GM18861 (cell line): ENCODE data around the gene USP33.
"Not testable (repeated sequence)": the region's sequence is repeated elsewhere in the genome, so short reads cannot be mapped to it uniquely, and the experiment has no call there.

ENCODE experiments used
- ATAC-seq: cut with Tn5 transposase; IDR thresholded peaks from one replicate; pipeline ENCODE4 v1.9.1; 2021; ENCODE audit not compliant: unreplicated experiment

Gene USP33

DNA sequence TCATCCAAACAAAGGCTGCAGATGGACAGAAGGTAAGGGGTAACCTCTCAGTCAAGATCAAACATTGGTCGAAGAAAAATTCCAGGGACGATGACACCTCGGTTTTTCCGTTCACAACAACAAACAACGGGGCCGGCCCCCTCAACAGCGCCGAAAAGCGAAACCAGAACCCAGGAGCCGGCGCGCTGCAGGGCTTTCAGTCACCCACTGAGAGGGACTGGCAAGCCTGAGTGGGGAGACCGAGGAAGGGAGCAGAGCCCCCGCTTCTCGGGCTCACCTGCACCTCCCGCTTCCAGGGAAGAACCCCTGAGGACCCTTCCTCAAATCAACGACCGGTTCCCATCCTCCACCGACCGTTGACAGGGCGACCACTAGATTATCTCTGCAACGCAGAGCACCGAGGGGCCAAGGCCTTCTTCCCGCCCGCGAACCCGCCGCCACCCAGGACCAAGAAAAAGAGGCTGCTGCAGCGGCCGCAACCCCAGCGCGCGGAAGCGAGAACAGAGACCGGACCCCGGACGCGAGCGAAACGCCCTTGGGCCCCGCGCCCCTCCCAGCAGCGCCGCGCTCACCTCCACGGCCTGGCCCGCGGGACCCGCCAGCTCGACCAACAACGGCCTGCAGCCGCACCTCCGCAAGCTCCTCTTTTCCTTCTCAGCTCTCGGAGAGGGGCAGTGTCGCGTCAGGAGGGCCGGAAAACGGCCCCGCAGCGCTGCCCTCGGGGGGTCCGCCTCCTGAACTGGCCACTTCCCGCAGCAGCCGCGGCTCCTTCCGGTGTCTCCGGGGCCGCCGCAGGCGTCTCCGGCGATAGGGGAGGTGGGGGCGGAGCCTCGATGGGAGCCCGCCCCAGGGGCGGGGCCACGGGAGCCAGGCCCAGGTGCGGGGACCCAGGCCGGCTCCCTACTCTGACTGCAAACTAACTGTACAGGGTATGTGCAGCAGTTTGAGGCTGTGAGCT, at the start of gene USP33:
TSS of gene USP33 (minus strand) at position 782 of the 958 bp plus-strand sequence. CDS start 18,155 bp downstream, outside the sequence.
- peak; percentile 97 for ATAC-seq

DNA sequence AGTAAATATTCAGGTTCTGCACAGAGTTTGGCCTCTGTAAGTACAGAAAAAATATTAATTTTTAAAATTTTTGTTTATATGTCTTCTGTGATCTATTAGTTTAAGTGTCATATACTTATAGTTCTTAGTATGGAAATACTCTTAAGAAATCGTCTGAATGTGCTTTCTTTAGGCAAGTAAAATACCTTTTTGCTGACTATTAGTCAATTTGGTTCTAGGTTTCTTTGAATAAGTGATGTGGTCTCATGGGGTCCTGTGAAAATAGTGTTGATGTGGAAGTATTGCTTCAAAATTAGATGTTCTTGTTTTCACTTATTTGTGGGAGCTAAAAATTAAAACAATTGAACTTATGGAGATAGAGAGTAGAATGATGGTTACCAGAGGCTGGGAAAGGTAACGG, 43.7 kb upstream of the USP33 start:
- no peak for ATAC-seq

DNA sequence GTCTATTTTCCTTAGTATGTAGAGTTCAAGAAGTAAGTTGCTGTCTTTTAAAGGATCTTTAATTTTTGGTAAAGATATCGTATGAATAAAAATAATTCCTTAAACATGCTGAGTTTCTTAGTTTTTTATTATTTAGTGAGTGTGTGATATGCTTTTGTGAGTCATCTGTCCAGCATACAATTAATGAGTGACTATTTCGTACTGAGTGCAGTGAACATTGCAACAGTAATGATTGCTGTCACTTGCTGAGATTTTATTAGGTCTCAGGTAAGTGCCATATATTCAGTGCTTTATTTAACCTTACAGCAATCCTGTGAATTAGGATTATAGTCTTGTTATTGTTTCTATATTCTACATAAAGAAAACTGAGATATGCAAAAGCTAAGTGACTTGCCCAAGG, 42.4 kb upstream of the USP33 start:
- no peak for ATAC-seq

DNA sequence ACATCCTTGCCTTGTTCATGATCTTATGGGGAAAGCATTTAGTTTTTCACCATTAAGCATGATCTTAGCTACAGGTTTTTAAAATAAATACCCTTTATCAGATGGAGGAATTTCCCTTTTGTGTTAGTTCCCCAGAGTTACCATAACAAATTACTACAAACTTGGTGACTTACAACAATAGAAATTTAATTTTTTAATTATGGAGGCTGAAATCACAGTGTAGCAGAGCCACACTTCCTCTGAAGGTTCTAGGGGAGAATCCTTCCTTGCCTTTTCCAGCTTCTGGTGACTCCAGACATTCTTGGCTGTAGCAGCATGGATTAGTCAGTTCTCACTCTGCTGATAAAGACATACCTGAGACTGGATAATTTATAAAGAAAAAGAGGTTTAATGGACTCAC, 38.3 kb upstream of the USP33 start:
- no peak for ATAC-seq

DNA sequence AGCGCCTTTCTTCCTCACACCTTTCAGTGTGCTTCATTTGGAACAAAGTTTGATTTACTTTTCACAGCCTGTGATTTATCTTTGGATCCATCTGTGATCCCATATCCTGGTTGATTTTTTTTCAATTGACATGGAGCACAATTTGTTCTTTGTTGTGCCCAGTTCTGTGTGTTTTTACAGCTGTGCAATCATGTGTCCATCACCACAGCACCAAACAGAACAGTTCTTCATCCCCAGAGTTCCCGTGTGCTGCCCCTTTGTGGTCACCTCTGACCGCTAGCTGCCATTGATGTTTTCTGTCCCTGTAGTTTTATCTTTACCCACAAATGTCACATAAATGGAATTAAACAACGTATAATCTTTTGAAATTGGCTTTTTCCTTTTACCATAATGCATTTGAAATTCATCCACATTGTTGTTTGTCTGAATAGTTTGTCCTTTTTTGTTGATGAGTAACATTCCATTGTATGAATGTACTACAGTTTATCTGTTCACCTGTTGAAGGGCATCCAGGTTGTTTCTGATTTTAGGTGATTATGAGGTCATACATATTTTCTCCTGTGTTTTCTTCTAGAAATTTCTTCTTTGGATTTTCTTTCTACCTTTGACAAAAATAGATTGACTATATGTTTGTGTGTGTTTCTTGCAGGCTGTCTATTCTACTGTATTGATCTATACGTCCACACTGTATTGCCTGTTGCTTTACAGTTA, 37.2 kb upstream of the USP33 start:
- ATAC-seq: no peak

DNA sequence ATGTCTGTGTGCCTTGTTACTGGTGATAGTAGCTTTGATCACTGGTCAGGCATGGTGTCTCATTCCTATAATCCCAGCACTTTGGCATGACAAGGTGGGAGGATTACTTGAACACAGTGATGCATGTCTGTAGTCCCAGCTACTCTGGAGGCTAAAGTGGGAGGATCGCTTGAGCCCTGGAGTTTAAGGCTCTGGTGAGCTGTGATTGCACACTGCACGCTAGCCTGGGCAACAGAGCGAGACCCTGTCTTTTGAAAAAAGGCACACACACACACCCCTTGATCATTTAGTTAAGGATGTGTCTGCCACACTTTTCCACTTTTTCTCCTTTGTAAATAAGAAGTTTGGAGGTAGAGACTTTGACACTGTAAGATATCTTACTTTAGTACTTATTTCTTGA, 34.9 kb upstream of the USP33 start:
- ATAC-seq: no peak

DNA sequence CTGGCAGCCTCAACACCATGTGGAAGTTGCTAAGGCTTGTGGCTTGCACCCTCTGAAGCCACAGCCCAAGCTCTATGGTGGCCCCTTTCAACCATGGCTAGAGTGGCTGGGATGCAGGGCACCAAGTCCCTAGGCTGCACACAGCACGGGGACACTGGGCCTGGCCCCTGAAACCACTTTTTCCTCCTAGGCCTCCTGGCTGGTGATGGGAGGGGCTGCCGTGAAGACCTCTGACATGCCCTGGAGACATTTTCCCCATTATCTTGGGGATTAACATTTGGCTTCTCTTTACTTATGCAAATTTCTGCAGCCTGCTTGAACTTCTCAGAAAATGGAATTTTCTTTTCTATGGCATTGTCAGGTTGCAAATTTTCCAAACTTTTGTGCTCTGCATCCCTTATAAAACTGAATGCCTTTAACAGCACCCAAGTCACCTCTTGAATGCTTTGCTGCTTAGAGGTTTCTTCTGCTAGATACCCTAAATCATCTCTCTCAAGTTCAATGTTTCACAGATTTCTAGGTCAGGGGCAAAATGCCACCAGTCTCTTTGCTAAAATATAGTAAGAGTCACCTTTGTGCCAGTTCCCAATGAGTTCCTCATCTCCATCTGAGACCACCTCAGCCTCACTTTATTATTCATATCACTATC, 26.6 kb upstream of the USP33 start:
- ATAC-seq: not testable (repeated sequence)

DNA sequence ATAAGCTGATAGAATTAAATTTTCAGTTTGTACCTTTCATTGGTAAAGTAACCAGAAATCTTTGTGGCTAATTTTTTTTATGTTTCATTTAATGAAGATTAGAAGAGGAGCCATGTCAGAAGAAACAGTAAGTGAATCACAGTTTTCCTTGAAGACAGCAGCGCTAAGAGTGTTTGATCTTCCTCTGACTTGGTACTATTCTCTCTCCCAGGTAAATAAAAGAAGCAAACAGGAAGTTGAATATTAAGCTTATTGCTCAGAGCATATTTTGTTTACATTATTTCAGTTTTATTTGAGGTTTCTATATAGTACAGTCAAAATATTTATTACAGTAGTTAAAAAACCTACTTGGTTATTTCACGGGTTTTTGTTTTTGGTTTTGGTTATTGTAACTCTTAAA, 23.5 kb upstream of the USP33 start:
- no peak for ATAC-seq

DNA sequence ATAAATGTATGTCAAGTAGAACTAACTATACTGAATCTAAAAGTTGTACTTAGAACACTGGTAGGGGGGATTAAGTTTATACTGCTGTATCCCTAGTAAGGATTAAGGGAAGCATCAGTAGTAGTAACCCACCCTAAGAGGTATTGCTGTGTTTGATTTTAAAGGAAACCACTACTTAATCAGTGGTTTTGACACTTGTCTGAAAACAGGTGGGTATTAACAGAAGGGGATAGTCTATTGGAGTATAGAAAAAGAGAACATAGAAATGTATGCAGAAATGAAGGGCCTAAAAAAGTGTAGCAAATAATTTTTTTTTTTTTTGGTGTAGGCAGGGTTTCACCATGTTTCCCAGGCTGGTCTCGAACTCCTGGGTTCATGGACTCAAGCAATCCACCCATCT, 22.0 kb upstream of the USP33 start:
- ATAC-seq: no peak

DNA sequence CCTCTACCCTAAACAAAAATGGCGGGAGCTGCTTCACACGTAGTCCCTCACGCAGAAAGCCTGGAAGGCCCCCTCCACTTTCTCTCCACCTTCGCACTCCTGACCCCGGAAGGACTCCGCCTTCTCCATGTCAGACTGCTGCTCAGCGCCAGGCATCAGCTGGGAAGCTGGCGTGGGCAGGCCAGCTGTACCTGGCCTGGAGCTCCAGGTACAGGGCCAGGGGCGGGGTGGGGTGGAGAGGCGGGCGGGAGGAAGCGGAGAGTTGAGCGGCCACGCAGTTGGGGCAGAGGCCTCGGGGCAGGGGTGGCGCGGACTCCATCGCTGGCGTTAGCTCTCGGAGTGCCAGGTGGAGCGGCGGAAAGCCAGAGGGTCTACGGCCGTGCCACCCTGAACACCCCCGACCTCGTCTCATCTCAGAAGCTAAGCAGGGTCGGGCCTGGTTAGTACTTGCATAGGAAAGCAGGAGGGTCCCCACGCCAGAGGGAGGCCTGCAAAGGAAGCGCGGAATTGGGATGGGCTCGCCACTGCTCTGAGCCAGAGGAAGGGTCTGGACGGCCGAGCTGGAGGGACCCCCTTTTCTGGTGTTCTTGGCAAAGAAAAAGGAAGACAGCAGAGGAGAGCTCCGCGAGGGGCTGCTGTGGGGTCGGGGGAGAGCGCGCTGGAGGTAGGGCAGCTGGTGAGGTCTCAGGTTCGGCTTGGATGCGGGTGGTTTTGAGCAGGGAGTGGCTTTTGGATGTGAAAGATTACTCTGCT, 20.1 kb upstream of the USP33 start, which contains the start of gene MIGA1:
TSS of gene MIGA1 (plus strand) at position 121 of the 753 bp plus-strand sequence. CDS start 3,604 bp downstream, outside the sequence.
- peak; percentile 92 for ATAC-seq

DNA sequence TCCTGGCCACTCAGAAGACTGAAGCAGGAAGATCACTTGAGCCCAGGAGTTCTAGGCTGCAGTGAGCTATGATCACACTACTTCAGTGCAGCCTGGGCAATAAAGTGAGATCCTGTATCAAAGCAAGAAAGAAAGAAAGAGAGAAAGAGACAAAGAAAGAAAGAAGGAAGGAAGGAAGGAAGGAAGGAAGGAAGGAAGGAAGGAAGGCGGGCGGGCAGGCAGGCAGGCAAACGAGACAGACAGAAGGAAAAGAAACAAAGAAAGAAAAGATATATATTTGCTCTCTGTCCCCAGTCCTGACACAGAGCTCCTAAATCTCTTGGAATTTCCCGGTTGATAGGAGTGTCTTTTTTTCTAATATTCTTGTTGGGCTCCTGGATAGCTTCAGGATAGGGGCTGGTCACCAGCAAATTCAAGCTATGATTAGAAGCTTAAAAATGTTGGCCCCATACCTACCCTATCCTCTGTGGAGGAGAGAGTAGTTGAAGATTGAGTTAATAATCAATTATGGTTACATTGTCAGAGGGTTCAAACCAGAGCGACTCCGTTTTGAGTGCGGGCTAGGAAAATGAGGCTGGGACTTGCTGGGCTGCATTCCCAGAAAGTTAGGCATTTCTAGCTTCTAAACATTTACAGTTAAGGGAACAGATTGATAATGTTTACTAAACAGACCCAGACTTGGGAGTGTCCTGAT, 16.5 kb upstream of the USP33 start:
- no peak for ATAC-seq

DNA sequence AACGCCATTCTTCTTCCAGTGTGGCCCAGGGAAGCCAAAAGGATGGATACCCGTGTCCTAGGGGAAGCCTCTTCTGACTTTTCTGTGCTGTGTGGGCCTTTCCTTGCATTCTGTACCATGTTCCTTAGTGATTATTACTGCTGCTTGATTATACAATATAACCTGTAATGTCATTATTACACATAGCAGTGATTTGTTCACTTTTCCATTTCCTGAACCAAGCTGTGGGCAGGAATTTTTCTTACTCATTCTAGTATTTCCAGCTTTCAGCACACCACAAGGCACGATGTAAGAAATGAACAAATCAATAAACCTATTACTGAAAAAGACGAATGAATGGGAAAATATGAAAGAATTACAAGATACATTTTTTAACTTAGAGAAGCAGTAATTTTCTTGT, 8.4 kb upstream of the USP33 start:
- ATAC-seq: no peak

DNA sequence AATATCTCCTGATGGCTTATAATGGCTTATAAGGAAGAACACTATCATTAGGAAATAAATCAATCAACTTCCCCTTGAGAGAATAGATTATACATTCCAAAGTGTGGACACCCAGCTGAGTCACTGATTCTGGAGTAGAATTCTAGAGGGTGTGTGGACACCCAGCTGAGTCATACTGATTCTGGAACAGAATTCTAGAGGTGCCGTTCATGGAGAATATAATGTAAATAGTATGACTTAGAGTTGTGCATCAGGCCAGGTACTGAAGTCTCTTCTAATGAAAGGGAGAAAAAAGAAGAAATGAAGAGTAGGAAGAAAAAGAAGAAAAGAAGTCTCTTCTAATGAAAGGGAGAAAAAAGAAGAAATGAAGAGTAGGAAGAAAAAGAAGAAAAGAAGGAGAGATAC, 2.4 kb upstream of the USP33 start:
- ATAC-seq: no peak

DNA sequence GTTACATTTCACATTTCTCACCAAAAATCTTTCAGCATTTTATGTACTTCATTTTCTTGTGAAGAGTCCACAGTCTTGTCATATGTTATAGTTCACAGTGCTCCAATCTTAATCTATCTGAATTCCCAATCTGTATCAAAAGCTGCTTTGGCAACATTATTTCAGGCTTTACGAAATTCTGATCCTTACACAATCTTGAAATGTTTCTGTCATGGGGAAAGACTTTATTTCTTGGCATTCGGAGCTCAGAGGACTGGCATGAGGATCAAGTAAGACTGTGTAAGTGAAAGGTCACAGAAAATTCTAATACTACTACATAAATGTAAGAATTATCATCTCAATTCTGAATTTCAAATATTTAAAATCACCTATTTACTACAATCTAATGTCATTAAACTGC, 2.0 kb downstream of the USP33 start:
- ATAC-seq: no peak

DNA sequence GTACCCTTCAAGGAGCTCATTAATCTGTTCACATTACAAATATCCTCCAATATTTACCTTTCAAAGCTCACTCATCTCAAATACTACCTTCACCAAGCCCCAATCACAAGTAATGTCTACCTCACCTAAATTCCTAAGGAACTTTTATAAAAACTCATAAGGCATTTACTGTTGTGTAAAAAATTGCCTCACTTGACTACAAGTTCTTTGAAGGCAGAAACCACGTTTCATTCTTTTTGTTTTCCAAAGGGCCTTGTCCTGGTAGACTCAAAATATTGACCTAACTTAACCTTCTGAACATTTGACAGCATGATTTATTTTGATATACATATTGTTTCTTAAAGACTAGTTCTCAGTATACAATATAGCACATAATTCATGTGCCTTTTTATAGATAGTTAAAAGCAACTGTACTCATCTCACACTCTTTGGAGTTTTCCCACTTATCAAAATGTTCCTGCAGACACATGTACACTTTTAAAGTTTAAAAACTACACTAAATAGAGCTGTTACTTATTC, 2.5 kb downstream of the USP33 start:
- no peak for ATAC-seq

DNA sequence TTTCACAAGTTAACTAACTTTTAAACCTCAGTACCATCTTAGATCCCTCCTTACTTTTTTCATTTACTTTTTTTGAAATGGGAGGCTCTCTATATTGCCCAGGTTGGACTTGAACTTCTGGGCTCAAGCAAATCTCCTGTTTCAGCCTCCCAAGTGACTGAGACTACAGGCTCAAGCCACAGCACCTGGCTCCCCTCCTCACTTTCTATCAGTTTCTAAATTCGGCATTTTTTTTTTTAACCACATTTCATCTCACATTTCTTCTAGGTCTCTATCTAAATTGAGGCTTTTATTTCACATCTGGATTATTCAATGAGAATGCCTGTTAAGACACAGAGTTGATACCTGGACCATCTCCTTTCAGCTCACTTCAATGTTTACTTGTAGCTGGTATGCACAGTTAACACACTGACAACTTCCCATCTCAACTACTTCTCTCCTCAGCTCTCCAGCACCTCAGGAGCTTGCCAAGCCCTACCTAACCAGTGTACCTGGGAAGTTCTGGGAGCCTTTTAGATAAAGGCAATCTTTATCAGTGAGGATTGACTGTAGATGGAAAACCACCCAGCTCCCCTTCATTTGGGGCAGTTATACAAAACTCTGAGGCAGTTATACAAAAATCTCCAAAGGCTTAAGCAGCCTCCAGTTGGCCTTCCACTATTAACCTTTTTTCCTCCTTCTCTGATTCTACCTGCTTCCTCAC, 3.4 kb downstream of the USP33 start:
- no peak for ATAC-seq

DNA sequence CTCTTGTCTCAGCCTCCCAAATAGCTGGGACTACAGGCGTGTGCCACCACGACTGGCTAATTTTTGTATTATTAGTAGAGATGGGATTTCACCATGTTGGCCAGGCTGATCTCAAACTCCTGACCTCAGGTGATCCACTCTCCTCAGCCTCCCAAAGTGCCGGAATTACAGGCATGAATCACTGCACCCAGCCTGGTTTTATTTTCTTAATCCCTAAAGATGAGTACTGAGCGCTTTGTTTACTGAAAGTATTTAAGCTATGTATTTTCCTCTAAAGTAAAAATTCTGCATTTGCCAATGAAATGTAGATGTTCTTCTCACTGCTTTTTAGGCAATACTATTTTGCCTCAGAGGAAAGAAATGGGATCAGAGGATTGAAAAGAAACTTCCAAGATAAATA, 10.2 kb downstream of the USP33 start:
- not testable (repeated sequence) for ATAC-seq

DNA sequence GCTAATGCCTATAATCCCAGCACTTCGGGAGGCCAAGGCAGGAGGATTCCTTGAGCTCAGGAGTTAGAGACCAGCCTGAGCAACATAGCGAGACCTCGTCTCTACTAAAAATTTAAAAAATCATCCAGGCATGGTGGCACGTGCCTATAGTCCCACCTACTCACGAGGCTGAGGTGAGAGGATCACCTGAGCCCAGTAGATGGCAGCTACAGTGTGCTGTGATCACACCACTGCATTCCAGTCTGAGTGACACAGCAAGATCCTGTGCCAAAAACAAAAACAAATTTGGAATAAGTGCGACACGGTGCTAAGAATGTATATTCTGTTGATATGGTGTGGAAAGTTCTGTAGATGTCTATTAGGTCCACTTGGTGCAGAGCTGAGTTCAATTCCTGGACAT, 15.1 kb downstream of the USP33 start:
- no peak for ATAC-seq

DNA sequence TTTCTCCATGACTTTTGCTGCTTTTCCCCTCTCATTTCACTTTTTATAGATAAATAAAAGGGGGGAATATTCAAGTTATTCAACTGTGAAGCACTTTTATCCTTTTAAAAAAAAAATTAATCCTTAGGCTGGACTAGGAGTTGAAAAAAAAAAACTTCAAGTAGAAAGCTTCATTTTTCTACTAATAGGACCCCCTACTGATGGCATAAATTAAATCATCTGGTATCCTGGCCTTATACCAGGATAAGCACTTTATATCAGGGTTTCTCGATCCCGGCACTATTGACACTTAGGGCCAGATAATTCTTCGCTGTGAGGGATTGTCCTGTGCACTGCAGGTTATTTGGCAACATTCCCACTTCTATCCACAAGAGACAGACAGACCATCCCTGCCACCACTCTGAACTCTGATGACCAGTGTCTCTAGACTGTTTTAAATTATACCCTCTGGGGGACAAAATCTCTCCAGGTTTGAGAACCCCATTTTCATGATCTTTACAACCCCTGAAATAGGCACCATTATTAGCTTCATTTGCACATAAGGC, 17.6 kb downstream of the USP33 start:
- ATAC-seq: no peak
